Neuronal stem cell (in vitro differentiated cells): ENCODE data around the gene FHDC1.

Experiments used
- DNase-seq: peaks from one replicate; pipeline ENCODE4 v3.0.0-alpha.2; 2013; ENCODE audit warnings: low spot score
- H2AFZ ChIP-seq: one replicate; pipeline ENCODE4 v1.6.1; 2013; ENCODE audit warnings: mild to moderate bottlenecking, low read length, inconsistent platforms
- H2AK5ac ChIP-seq: 2 replicates; pipeline ENCODE4 v1.6.1; 2013; ENCODE audit warnings: low read depth, mild to moderate bottlenecking, inconsistent platforms, low read length, moderate library complexity, mixed read lengths
- H2BK120ac ChIP-seq: 2 replicates; pipeline ENCODE4 v1.6.1; 2013; ENCODE audit warnings: low read depth, mild to moderate bottlenecking, inconsistent platforms, low read length, moderate library complexity, mixed read lengths
- H2BK12ac ChIP-seq: one replicate; pipeline ENCODE4 v1.6.1; 2013; ENCODE audit warnings: low read length, inconsistent platforms
- H2BK15ac ChIP-seq: 2 replicates; pipeline ENCODE4 v1.6.1; 2013; ENCODE audit warnings: mild to moderate bottlenecking, low read length, inconsistent platforms, mixed read lengths
- H2BK5ac ChIP-seq: one replicate; pipeline ENCODE4 v1.6.1; 2013; ENCODE audit warnings: inconsistent platforms, mild to moderate bottlenecking, low read length, moderate library complexity
- H3K14ac ChIP-seq: one replicate; pipeline ENCODE4 v1.6.1; 2013; ENCODE audit warnings: low read length, inconsistent platforms
- H3K18ac ChIP-seq: 2 replicates; pipeline ENCODE4 v1.6.1; 2013; ENCODE audit warnings: low read length, inconsistent platforms
- H3K23ac ChIP-seq: 2 replicates; pipeline ENCODE4 v1.6.1; 2013; ENCODE audit warnings: low read depth, mild to moderate bottlenecking, mixed read lengths, low read length, inconsistent platforms; ENCODE audit not compliant: poor library complexity
- H3K27ac ChIP-seq: replicated peaks from 3 replicates; pipeline ENCODE4 v1.5.1; 2013; ENCODE audit warnings: low read length, inconsistent platforms
- H3K27me3 ChIP-seq, 3 experiments: 2 replicates each; pipeline ENCODE4 v1.6.1; 2013; ENCODE audit warnings: low read length in 3 of 3, mild to moderate bottlenecking in 2 of 3, inconsistent platforms in 1 of 3, low read depth in 1 of 3, mixed read lengths in 1 of 3, moderate library complexity in 1 of 3; ENCODE audit not compliant: control insufficient read depth in 3 of 3, insufficient read depth in 3 of 3
- H3K36me3 ChIP-seq, 2 donors: replicated peaks in 1 of 2; 2 replicates each; pipeline ENCODE4 v1.6.1; 2013; ENCODE audit warnings: low read length in 2 of 2; ENCODE audit not compliant: control insufficient read depth in 2 of 2, insufficient read depth in 2 of 2
- H3K4ac ChIP-seq: 2 replicates; pipeline ENCODE4 v1.6.1; 2013; ENCODE audit warnings: inconsistent platforms, mild to moderate bottlenecking, low read length, moderate library complexity
- H3K4me1 ChIP-seq, 2 donors: 1 replicate in 1 of 2; 2 replicates in 1 of 2; pipeline ENCODE4 v1.6.1; 2013; ENCODE audit warnings: low read length in 2 of 2, low read depth in 1 of 2; ENCODE audit not compliant: control insufficient read depth in 2 of 2, insufficient read depth in 1 of 2
- H3K4me2 ChIP-seq: one replicate; pipeline ENCODE4 v1.6.1; 2013; ENCODE audit warnings: mild to moderate bottlenecking, low read length, inconsistent platforms; ENCODE audit not compliant: insufficient read depth, poor library complexity, severe bottlenecking
- H3K4me3 ChIP-seq, 2 donors: 2 replicates each; pipeline ENCODE4 v1.5.1; 2013; ENCODE audit warnings: low read length in 2 of 2, mild to moderate bottlenecking in 2 of 2, inconsistent platforms in 1 of 2, moderate library complexity in 1 of 2
- H3K79me1 ChIP-seq: one replicate; pipeline ENCODE4 v1.6.1; 2013; ENCODE audit warnings: low read depth, mild to moderate bottlenecking, inconsistent platforms, low read length, moderate library complexity
- H3K9ac ChIP-seq: one replicate; pipeline ENCODE4 v1.6.1; 2013; ENCODE audit warnings: mild to moderate bottlenecking, low read depth, low read length, inconsistent platforms; ENCODE audit not compliant: poor library complexity
- H3K9me3 ChIP-seq, 2 donors: replicated peaks in 1 of 2; 2 replicates each; pipeline versions ENCODE3 to v1.6.1; 2013; ENCODE audit warnings: low read length in 2 of 2, mild to moderate bottlenecking in 2 of 2, inconsistent platforms in 1 of 2, low read depth in 1 of 2, mixed read lengths in 1 of 2, moderate library complexity in 1 of 2; ENCODE audit not compliant: control insufficient read depth in 2 of 2, insufficient read depth in 1 of 2
- H4K8ac ChIP-seq: one replicate; pipeline ENCODE4 v1.6.1; 2013; ENCODE audit warnings: low read depth, mild to moderate bottlenecking, inconsistent platforms, low read length, moderate library complexity
- H4K91ac ChIP-seq: one replicate; pipeline ENCODE4 v1.6.1; 2013; ENCODE audit warnings: low read length, low read depth, mild to moderate bottlenecking, inconsistent platforms; ENCODE audit not compliant: poor library complexity
- WGBS, 2 donors: extraction: QIAGEN DNeasy Blood & Tissue Kit; methylation state at CpG; one replicate each; pipeline ENCODE4 v1.1.7; 2013; ENCODE audit warnings: missing lambda C conversion rate in 2 of 2, mixed read lengths in 1 of 2; ENCODE audit not compliant: insufficient read length in 2 of 2, insufficient replicate concordance in 1 of 2; ENCODE audit errors: extremely low coverage in 2 of 2; 5-methylcytosine and 5-hydroxymethylcytosine counted together

Gene FHDC1

DNA sequence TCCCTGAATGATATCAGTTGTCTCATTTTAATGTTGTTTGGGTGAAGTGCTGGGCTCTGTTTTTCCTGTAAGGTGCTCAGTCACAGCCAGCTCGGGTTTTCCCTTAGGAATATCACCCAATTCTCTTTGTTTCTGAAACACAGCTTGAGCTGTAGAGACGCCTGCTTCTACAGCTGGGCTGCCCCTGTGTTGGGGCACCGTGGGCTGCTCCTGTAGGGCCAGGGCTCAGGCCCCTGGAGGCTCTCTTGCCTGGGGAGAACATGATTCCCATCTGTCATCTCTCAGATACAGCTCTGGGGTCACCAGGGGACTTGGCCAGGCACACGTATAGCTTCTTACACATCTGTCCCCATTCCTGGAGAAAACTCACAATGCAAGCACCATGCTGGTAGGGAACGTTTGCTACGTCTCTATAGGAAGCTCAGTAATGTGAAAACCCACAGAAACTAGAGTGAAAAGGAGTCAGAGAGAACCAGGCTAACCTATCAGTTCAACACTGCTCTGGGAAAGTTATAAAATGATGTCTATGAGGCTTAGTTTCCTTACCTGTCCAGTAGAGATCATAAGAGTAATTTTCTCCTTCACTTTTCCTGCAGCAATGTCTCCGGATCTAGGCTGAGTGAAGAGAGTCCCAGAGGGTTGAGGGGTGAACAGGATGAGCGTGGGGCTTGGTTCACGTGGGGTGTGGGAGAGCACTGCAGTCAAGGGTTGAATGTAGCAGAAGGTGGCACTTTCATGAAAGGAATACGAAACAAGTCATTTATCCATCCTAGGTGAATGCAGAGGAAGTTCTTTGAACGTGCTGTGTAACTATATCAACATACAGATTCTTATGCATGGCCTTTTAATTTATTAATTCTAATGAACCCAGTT, 14.5 kb downstream of the FHDC1 start:
- Histone ChIP-seq H3K18ac (no peak overlapping the region), H3K23ac (no peak overlapping the region), H2AK5ac (no peak overlapping the region), H3K4ac (no peak overlapping the region), H3K9me3 (no peaks in the 10 kb centered on the region), H3K14ac (no peak overlapping the region), H2AFZ (no peak overlapping the region), H2BK120ac (no peak overlapping the region), H4K8ac (no peak overlapping the region), H3K4me2 (no peak overlapping the region), H3K27ac (no peak overlapping the region), H3K4me3 (no peak overlapping the region), H2BK5ac (no peak overlapping the region), H3K9ac (no peak overlapping the region), H3K4me1 (peaks cover 5 to 7% of the 10 kb centered on the region in 2 donors), H2BK15ac (no peak overlapping the region), H3K36me3 (no peaks in the 10 kb centered on the region), H3K79me1 (no peaks in the 10 kb centered on the region), H3K27me3 (no peaks in the 10 kb centered on the region), H2BK12ac (no peak overlapping the region), H4K91ac (no peak overlapping the region)
- WGBS, 2 donors: no CpG with 5 or more reads among the region's 11 CpGs
- no peak for DNase-seq

DNA sequence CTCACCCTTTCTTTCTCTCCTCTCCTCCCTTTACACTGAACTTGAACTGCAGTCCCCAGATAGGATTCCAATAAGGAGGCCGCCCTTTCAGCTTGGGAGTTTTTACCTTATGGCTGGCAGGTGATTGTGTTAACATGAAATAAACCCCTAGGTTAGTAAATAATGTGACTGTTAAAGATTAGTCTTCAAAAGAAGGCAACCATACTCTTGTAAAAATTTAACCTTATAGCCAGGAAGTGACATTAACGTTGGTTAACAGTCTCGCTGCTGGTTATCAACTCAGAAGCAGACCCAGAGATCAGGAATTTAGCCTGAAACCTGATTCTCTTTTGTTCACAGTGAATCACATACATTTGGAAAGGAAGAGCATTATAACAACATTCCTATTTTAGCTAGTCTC, 15.2 kb downstream of the FHDC1 start:
- no peak overlapping the region for H2BK120ac ChIP-seq
- H3K27me3 ChIP-seq: no peaks in the 10 kb centered on the region
- H2AFZ ChIP-seq: no peak overlapping the region
- H4K91ac ChIP-seq: no peak overlapping the region
- no peak overlapping the region for H3K4ac ChIP-seq
- H4K8ac ChIP-seq: no peak overlapping the region
- H3K79me1 ChIP-seq: no peaks in the 10 kb centered on the region
- H3K9ac ChIP-seq: no peak overlapping the region
- H3K14ac ChIP-seq: no peak overlapping the region
- H3K36me3 ChIP-seq: no peaks in the 10 kb centered on the region
- H2AK5ac ChIP-seq: no peak overlapping the region
- no peak overlapping the region for H2BK15ac ChIP-seq
- H2BK5ac ChIP-seq: no peak overlapping the region
- peaks cover 5 to 7% of the 10 kb centered on the region in 2 donors for H3K4me1 ChIP-seq
- H3K23ac ChIP-seq: no peak overlapping the region
- no CpG with 5 or more reads among the region's 3 CpGs for WGBS, 2 donors
- no peaks in the 10 kb centered on the region for H3K9me3 ChIP-seq
- no peak overlapping the region for H2BK12ac ChIP-seq
- no peak for DNase-seq
- H3K27ac ChIP-seq: no peak overlapping the region
- no peak overlapping the region for H3K4me2 ChIP-seq
- no peak overlapping the region for H3K4me3 ChIP-seq
- H3K18ac ChIP-seq: no peak overlapping the region

DNA sequence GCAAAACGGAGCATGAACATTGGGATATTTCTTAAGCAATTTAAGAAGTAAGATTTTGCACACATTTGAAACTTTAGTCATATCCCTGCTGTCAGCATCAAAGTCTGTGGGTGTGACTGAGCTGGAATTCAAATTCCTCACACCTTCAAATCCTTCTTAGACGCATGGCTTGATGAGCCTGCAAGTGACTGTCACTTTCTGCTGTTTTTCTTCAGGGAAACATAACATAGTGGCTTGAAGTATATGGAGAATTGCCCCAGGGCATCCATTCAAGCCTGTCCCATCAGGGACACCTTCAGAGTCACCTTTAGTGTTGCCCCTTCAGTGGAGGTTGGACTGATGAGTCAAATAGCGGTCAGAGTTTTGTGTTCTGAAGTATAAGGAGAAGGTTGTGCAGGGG, 17.4 kb downstream of the FHDC1 start:
- Histone ChIP-seq H3K23ac (no peak overlapping the region), H3K4ac (no peak overlapping the region), H2BK15ac (no peak overlapping the region), H2AK5ac (no peak overlapping the region), H2BK5ac (no peak overlapping the region), H4K8ac (no peak overlapping the region), H3K79me1 (no peaks in the 10 kb centered on the region), H3K27me3 (no peaks in the 10 kb centered on the region), H4K91ac (no peak overlapping the region), H2AFZ (no peak overlapping the region), H3K14ac (no peak overlapping the region), H2BK120ac (no peak overlapping the region), H3K9me3 (no peaks in the 10 kb centered on the region), H3K4me2 (no peak overlapping the region), H3K4me1 (peaks cover 11 to 21% of the 10 kb centered on the region in 2 donors), H2BK12ac (no peak overlapping the region), H3K4me3 (no peak overlapping the region), H3K27ac (no peak overlapping the region), H3K36me3 (no peaks in the 10 kb centered on the region), H3K18ac (no peak overlapping the region), H3K9ac (no peak overlapping the region)
- no CpG with 5 or more reads among the region's 3 CpGs for WGBS, 2 donors
- no peak for DNase-seq

DNA sequence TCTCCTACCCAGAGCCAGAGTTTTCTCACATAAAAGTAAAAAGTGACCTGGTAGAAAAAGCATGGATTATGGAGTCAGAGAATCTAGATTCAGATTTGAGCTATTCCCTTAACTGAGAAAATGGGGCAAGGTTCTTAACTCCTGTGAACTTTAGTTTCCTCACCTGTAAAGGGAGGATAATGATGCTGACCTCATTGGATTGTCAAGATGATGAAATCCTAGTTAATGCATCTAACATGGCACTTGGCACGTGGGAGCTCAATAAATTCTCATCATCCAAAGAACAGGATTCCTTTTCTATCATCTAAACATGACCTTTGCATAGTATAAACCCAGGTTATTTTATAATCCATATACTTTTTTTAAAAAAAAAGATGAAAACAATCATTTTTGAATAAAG, 18.6 kb downstream of the FHDC1 start:
- H3K18ac ChIP-seq: no peak overlapping the region
- H3K79me1 ChIP-seq: no peaks in the 10 kb centered on the region
- no peaks in the 10 kb centered on the region for H3K27me3 ChIP-seq
- H3K9me3 ChIP-seq: no peaks in the 10 kb centered on the region
- H2BK120ac ChIP-seq: no peak overlapping the region
- H3K27ac ChIP-seq: no peak overlapping the region
- no peak overlapping the region for H3K23ac ChIP-seq
- no peak overlapping the region for H3K4ac ChIP-seq
- H4K8ac ChIP-seq: no peak overlapping the region
- no peak overlapping the region for H3K4me3 ChIP-seq
- no peak overlapping the region for H2BK5ac ChIP-seq
- WGBS, 2 donors: no CpG with 5 or more reads among the region's 1 CpG
- H2BK15ac ChIP-seq: no peak overlapping the region
- no peak overlapping the region for H2BK12ac ChIP-seq
- no peaks in the 10 kb centered on the region for H3K36me3 ChIP-seq
- no peak for DNase-seq
- no peak overlapping the region for H4K91ac ChIP-seq
- H3K4me1 ChIP-seq: peaks cover 9 to 21% of the 10 kb centered on the region in 2 donors
- H3K9ac ChIP-seq: no peak overlapping the region
- no peak overlapping the region for H3K14ac ChIP-seq
- no peak overlapping the region for H2AK5ac ChIP-seq
- no peak overlapping the region for H2AFZ ChIP-seq
- H3K4me2 ChIP-seq: no peak overlapping the region
